Subcutaneous abdominal adipose tissue (tissue), 5 donors: ENCODE data around the gene FANK1.

Experiments
- H3K27ac ChIP-seq: one replicate; pipeline ENCODE4 v1.7.0; 2013; ENCODE audit warnings: low read depth, mild to moderate bottlenecking, inconsistent platforms, low read length, moderate library complexity
- H3K27me3 ChIP-seq, 5 donors: one replicate each; pipeline ENCODE4 v1.7.0; 2013; ENCODE audit warnings: low read length in 5 of 5, inconsistent platforms in 1 of 5; ENCODE audit not compliant: control insufficient read depth in 5 of 5, insufficient read depth in 4 of 5
- H3K36me3 ChIP-seq, 5 donors: one replicate each; pipeline ENCODE4 v1.7.0; 2013; ENCODE audit warnings: low read length in 5 of 5; ENCODE audit not compliant: control insufficient read depth in 5 of 5, insufficient read depth in 5 of 5
- H3K4me1 ChIP-seq, 5 donors: one replicate each; pipeline ENCODE4 v1.7.0; 2013; ENCODE audit warnings: low read length in 5 of 5, mild to moderate bottlenecking in 3 of 5, moderate library complexity in 1 of 5; ENCODE audit not compliant: control insufficient read depth in 5 of 5, insufficient read depth in 5 of 5
- H3K4me3 ChIP-seq, 5 donors: one replicate each; pipeline ENCODE4 v1.7.0; 2013; ENCODE audit warnings: low read length in 5 of 5, low read depth in 1 of 5
- H3K9ac ChIP-seq, 5 donors: one replicate each; pipeline ENCODE4 v1.7.0; 2013; ENCODE audit warnings: low read length in 5 of 5, mild to moderate bottlenecking in 4 of 5, moderate library complexity in 3 of 5
- H3K9me3 ChIP-seq, 5 donors: one replicate each; pipeline ENCODE4 v1.7.0; 2013; ENCODE audit warnings: low read length in 5 of 5; ENCODE audit not compliant: control insufficient read depth in 5 of 5
- donor health status: healthy.
- donor health status: healthy.
- donor health status: healthy.
- donor health status: healthy.
- donor health status: healthy.

FANK1 gene

GRCh38 chr10:125984346-125984745 lies 88.0 kb downstream of the FANK1 start:
- Histone ChIP-seq H3K9ac (no peak overlapping the region), H3K4me1 (peaks cover 0 to 17% (median 0%) of the 10 kb centered on the region in 5 donors), H3K9me3 (no peaks in the 10 kb centered on the region), H3K36me3 (no peaks in the 10 kb centered on the region), H3K4me3 (no peak overlapping the region), H3K27me3 (no peaks in the 10 kb centered on the region), H3K27ac (no peak overlapping the region)

GRCh38 chr10:125984865-125985495 lies 88.6 kb downstream of the FANK1 start:
- H3K27ac ChIP-seq = no peak overlapping the region
- no peaks in the 10 kb centered on the region for H3K9me3 ChIP-seq
- no peak overlapping the region for H3K9ac ChIP-seq
- H3K36me3 ChIP-seq = no peaks in the 10 kb centered on the region
- H3K4me3 ChIP-seq = no peak overlapping the region
- H3K4me1 ChIP-seq = peaks cover 0 to 17% (median 0%) of the 10 kb centered on the region in 5 donors
- H3K27me3 ChIP-seq = no peaks in the 10 kb centered on the region

- H3K36me3 ChIP-seq = no peaks in the 10 kb centered on the region
- H3K4me1 ChIP-seq = peaks cover 0 to 17% (median 0%) of the 10 kb centered on the region in 5 donors
- H3K27me3 ChIP-seq = no peaks in the 10 kb centered on the region
- H3K4me3 ChIP-seq = no peak overlapping the region
- no peaks in the 10 kb centered on the region for H3K9me3 ChIP-seq
- no peak overlapping the region for H3K9ac ChIP-seq
- H3K27ac ChIP-seq = no peak overlapping the region
Measured at GRCh38 chr10:125985557-125986240, 89.3 kb downstream of the FANK1 start.

GRCh38 chr10:125989791-125990190 lies 93.4 kb downstream of the FANK1 start:
- Histone ChIP-seq H3K9me3 (no peaks in the 10 kb centered on the region), H3K9ac (no peak overlapping the region), H3K27me3 (no peaks in the 10 kb centered on the region), H3K27ac (no peak overlapping the region), H3K4me3 (no peak overlapping the region), H3K4me1 (peaks cover 0 to 22% (median 10%) of the 10 kb centered on the region in 5 donors), H3K36me3 (no peaks in the 10 kb centered on the region)

GRCh38 chr10:125990974-125991373 lies 94.6 kb downstream of the FANK1 start:
- no peak overlapping the region for H3K4me3 ChIP-seq
- no peaks in the 10 kb centered on the region for H3K9me3 ChIP-seq
- no peaks in the 10 kb centered on the region for H3K36me3 ChIP-seq
- H3K4me1 ChIP-seq = peaks cover 0 to 19% (median 10%) of the 10 kb centered on the region in 5 donors
- no peak overlapping the region for H3K9ac ChIP-seq
- no peak overlapping the region for H3K27ac ChIP-seq
- no peaks in the 10 kb centered on the region for H3K27me3 ChIP-seq

- Histone ChIP-seq H3K9me3 (no peaks in the 10 kb centered on the region), H3K4me1 (peaks cover 0 to 19% (median 10%) of the 10 kb centered on the region in 5 donors), H3K9ac (no peak overlapping the region), H3K36me3 (no peaks in the 10 kb centered on the region), H3K27me3 (no peaks in the 10 kb centered on the region), H3K4me3 (no peak overlapping the region), H3K27ac (no peak overlapping the region)
Measured at GRCh38 chr10:125991392-125991791, 95.0 kb downstream of the FANK1 start.

GRCh38 chr10:125992254-125992653 lies 95.9 kb downstream of the FANK1 start:
- no peaks in the 10 kb centered on the region for H3K9me3 ChIP-seq
- no peaks in the 10 kb centered on the region for H3K36me3 ChIP-seq
- H3K4me1 ChIP-seq = peaks cover 0 to 19% (median 10%) of the 10 kb centered on the region in 5 donors
- H3K9ac ChIP-seq = no peak overlapping the region
- H3K27me3 ChIP-seq = no peaks in the 10 kb centered on the region
- no peak overlapping the region for H3K27ac ChIP-seq
- no peak overlapping the region for H3K4me3 ChIP-seq

- Histone ChIP-seq H3K27me3 (no peaks in the 10 kb centered on the region), H3K9me3 (no peaks in the 10 kb centered on the region), H3K4me3 (no peak overlapping the region), H3K27ac (no peak overlapping the region), H3K9ac (no peak overlapping the region), H3K36me3 (no peaks in the 10 kb centered on the region), H3K4me1 (peaks cover 0 to 19% (median 10%) of the 10 kb centered on the region in 5 donors)
Measured at GRCh38 chr10:125994601-125995000, 98.2 kb downstream of the FANK1 start.

- H3K27me3 ChIP-seq = no peaks in the 10 kb centered on the region
- H3K27ac ChIP-seq = no peak overlapping the region
- no peaks in the 10 kb centered on the region for H3K36me3 ChIP-seq
- H3K9me3 ChIP-seq = no peaks in the 10 kb centered on the region
- H3K4me3 ChIP-seq = no peak overlapping the region
- H3K4me1 ChIP-seq = peaks cover 0 to 19% (median 10%) of the 10 kb centered on the region in 5 donors
- H3K9ac ChIP-seq = no peak overlapping the region
Measured at GRCh38 chr10:125995726-125996304, 99.5 kb downstream of the FANK1 start.

GRCh38 chr10:125997586-125997985 lies 101.2 kb downstream of the FANK1 start:
- Histone ChIP-seq H3K9me3 (no peaks in the 10 kb centered on the region), H3K36me3 (no peaks in the 10 kb centered on the region), H3K27me3 (no peaks in the 10 kb centered on the region), H3K4me1 (peaks cover 0 to 19% (median 10%) of the 10 kb centered on the region in 5 donors), H3K4me3 (no peak overlapping the region), H3K27ac (no peak overlapping the region), H3K9ac (no peak overlapping the region)
